IMR-90 (cell line): ENCODE results near the gene DNAH8.

ENCODE experiments used
- CHD1 ChIP-seq: IDR thresholded peaks from 2 replicates; pipeline ENCODE4 v1.6.1; 2012; ENCODE audit warnings: low read depth, low read length, improper control_type of control experiment
- CTCF ChIP-seq: conservative IDR thresholded peaks from 2 replicates; pipeline ENCODE4 v1.5.1; 2012; ENCODE audit warnings: mild to moderate bottlenecking, low read depth, low read length, improper control_type of control experiment
- FOS ChIP-seq: fragments of 150-350 bp; IDR thresholded peaks from 2 replicates; pipeline ENCODE4 v1.6.1; 2016; ENCODE audit warnings: low read depth, low read length
- MAFK ChIP-seq: IDR thresholded peaks from 2 replicates; pipeline ENCODE4 v1.6.1; 2012; ENCODE audit warnings: low read depth, low read length, improper control_type of control experiment
- MAZ ChIP-seq: IDR thresholded peaks from 2 replicates; pipeline ENCODE4 v1.6.1; 2012; ENCODE audit warnings: low read depth, mild to moderate bottlenecking, low read length, improper control_type of control experiment, moderate library complexity, borderline replicate concordance
- POLR2A ChIP-seq: IDR thresholded peaks from 2 replicates; pipeline ENCODE4 v1.6.1; 2012; ENCODE audit warnings: mild to moderate bottlenecking, low read depth, low read length
- RAD21 ChIP-seq: IDR thresholded peaks from 2 replicates; pipeline ENCODE4 v1.6.1; 2012; ENCODE audit warnings: low read length, improper control_type of control experiment
- USF2 ChIP-seq: fragments of 150-350 bp; IDR thresholded peaks from 2 replicates; pipeline ENCODE4 v1.6.1; 2017; ENCODE audit warnings: mild to moderate bottlenecking, antibody characterized with exemption, low read length, low read depth

DNA sequence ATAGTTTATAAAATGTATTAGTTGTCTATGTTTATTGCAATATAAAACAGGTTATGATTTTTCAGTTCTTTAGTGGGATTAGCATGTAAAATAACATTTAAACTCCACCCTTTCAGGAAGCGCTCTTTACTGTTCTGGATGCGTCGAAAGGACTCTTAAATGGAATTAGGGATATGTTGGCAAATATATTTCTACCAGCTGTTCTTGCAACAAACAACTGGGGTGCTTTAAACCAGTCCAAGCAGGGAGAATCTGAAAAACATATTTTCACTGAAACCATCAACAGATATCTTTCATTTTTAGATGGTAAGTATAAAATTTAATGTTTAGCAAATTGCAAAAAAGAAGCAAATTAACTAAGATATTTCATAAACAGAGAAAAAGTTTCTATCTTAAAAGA, 21.8 kb downstream of the DNAH8 start:
- TF ChIP-seq CTCF = no peak
- no peak for TF ChIP-seq USF2
- TF ChIP-seq CHD1 = no peak
- TF ChIP-seq MAZ = no peak
- no peak for TF ChIP-seq POLR2A
- no peak for TF ChIP-seq RAD21
- no peak for TF ChIP-seq FOS
- no peak for TF ChIP-seq MAFK
